ENCODE measurements around the gene IRF2BP1. TPM values are rescaled to one million over a fixed set of nuclear protein-coding genes. Genes with fewer than 3 reads are reported as not detected.

The IRF2BP1 gene
- total RNA-seq, 1 donor from 2014 or later, result 33.8 TPM

DNA sequence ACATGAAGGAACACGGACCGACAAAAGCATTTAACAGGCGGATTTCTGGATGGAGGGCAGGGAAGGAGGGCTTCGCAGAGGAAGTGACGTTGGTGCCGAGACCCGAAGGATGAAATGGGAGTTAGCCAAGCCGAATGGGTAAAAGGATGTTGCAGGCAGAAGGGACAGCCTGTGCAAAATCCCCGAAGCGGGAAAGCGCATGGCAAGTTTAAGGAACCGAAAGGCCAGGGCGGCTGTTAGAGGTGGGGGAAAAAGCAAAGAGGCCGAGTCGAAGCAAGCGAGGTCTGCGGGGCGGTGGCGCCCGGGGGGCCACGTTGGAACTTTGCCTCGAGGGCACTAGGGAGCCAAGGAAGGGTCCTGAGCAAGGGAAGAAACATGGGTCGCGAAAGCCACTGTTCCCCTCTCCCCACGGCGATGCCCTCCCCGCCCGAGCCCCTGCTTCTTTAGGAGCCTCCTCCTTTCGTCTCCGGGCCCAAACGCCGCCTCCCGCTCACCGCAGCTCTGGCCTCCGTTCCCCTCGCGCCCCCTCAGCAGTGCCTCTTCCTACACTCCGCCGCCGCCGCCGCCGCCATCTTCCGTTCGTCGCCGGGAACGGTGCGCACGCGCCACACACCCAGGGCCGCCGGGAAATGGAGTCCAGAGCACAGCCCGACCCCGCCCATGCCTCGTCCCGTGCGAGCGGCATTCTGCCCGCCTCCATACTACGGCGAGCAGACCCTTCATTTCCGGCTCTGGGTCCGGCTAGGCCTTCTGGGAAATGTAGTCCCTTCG is 23.2 kb downstream of the IRF2BP1 start, which contains the start of gene SYMPK:
SYMPK (minus strand) TSS at position 584 of the 771 bp plus-strand sequence. CDS start 8,652 bp downstream, outside the sequence.
- peaks cover 10% of the 10 kb centered on the region for H3K4me1 Mint-ChIP-seq
- TF ChIP-seq, protein P1, sequence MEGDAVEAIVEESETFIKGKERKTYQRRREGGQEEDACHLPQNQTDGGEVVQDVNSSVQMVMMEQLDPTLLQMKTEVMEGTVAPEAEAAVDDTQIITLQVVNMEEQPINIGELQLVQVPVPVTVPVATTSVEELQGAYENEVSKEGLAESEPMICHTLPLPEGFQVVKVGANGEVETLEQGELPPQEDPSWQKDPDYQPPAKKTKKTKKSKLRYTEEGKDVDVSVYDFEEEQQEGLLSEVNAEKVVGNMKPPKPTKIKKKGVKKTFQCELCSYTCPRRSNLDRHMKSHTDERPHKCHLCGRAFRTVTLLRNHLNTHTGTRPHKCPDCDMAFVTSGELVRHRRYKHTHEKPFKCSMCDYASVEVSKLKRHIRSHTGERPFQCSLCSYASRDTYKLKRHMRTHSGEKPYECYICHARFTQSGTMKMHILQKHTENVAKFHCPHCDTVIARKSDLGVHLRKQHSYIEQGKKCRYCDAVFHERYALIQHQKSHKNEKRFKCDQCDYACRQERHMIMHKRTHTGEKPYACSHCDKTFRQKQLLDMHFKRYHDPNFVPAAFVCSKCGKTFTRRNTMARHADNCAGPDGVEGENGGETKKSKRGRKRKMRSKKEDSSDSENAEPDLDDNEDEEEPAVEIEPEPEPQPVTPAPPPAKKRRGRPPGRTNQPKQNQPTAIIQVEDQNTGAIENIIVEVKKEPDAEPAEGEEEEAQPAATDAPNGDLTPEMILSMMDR (IDR thresholded peaks at IDR 0.05; ENCODE audit: unreplicated experiment), result no peak
- H3K27me3 Mint-ChIP-seq (ENCODE audit: low read depth), result peaks cover 45% of the 10 kb centered on the region
- peak; percentile 98 for DNase-seq (ENCODE audit: low spot score in 2 of 2, unreplicated experiment in 2 of 2)
- peak within 1 kb of the TSS; percentile 99 for H3K27ac Mint-ChIP-seq
- H3K36me3 Mint-ChIP-seq, result peaks cover 11% of the 10 kb centered on the region
- H3K9me3 Mint-ChIP-seq, result no peaks in the 10 kb centered on the region
- H3K4me3 Mint-ChIP-seq, result peak within 1 kb of the TSS; percentile 95

DNA sequence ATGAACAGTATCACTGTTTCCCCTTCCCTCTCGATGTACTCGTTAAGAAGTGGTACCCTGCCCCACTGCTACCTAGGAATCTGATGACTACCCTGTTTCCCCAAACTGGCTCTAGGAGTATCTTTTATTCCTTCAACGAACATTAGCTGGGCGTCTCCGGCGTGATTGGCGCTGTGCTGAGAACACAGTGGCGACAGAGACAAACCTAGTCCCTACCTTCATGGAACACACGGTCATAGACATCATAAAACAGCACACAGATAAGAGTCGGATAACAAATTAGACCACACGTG is 23.7 kb downstream of the IRF2BP1 start:
- Mint-ChIP-seq H3K27me3 (ENCODE audit: low read depth) (peaks cover 40% of the 10 kb centered on the region), H3K27ac (peak overlapping the region; percentile 99), H3K9me3 (no peaks in the 10 kb centered on the region), H3K4me1 (peaks cover 10% of the 10 kb centered on the region), H3K36me3 (peaks cover 11% of the 10 kb centered on the region), H3K4me3 (peak overlapping the region; percentile 95)
- no peak for DNase-seq (ENCODE audit: low spot score in 2 of 2, unreplicated experiment in 2 of 2)
- TF ChIP-seq, protein P1 (IDR thresholded peaks at IDR 0.05; ENCODE audit: unreplicated experiment), result no peak

DNA sequence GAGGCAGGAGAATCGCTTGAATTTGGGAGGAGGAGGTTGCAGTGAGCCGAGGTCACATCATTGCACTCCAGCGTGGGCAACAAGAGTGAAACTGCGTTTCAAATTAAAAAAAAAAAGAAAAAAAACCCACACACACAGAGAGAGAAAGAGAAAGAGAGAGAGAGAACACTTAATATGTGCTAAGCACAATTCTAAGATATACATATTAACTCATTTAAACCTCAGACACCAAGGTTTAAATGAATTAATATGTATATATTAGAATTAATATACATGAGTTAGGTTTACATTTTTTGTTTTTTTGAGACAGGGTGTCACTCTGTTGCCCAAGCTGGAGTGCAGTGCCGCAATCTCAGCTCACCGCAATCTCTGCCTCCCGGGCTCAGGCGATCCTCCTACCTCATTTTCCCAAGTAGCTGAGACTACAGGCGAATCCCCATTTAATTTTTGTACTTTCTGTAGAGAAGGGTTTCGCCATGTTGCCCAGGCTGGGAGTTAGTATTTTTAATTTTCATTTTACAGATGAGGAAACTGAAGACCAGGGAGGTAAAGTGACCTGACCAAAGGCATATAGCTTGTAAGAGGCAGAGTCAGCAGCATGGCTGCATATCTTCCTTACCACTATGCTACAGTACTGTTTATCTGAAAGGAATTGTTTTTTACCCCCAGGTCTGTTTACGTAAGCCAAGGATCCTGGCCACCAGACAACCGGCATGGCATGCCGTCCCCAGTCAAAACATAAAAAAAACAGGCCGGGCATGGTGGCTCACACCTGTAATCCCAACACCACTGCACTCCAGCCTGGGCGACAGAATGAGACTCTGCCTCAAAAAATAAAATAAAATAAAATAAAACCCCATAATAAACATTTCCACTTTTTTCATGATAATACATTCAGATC is 25.3 kb downstream of the IRF2BP1 start:
- Mint-ChIP-seq H3K27ac (no peak overlapping the region), H3K9me3 (no peaks in the 10 kb centered on the region), H3K4me3 (peak overlapping the region; percentile 30), H3K4me1 (peaks cover 10% of the 10 kb centered on the region), H3K27me3 (ENCODE audit: low read depth) (peaks cover 24% of the 10 kb centered on the region), H3K36me3 (peaks cover 13% of the 10 kb centered on the region)
- no peak for DNase-seq (ENCODE audit: low spot score in 2 of 2, unreplicated experiment in 2 of 2)
- TF ChIP-seq, protein P1 (IDR thresholded peaks at IDR 0.05; ENCODE audit: unreplicated experiment), result no peak

DNA sequence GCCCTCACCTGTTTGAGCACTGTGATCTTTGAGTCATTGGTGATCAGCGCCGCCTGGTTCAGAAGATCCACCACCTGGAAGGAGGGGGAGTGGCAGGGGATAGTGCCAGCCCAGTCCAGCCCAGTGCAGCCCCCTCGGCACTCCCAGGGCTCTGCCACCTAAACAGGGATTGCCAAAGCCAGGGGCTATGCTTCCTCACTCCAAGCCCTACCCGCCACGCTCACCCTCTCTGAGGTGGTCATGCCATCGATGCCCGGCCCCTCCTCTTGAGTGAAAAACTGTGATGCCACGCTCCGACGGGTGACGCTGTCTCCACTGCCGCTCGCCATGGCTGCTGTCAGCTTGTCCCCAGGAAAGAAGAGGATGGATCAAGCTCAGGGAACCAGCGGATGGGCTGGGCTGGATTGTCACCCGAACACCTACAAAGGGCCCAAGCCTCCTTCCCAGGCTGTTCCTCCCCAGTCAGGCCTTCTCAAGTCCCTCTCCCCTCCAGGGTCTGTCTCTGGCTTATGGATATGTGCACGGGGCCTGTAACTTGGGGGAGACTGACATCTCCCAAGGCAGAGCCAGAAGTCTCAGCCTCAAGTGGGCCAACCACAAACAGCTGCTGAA is 31.7 kb downstream of the IRF2BP1 start:
- H3K36me3 Mint-ChIP-seq, result peaks cover 36% of the 10 kb centered on the region
- H3K9me3 Mint-ChIP-seq, result no peaks in the 10 kb centered on the region

DNA sequence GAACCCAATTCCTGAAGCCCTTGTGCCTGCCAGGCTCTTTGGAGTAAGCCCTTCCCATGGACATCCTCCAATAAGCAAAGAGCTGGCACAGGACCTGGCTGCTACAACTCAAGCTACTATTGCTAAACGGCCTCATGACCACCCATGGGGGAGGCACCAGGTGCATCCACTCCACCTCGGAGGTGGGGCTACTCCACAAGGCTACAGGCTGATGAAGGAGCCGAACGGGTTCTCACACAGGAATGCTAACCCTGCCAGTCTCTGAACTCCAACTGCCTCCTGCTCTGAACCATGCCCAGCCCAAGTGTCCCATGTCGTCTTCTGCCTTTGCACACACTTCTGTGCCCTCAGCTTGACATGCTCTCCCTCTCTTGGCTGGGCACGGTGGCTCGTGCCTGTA is 33.0 kb downstream of the IRF2BP1 start:
- TF ChIP-seq, protein P1 (IDR thresholded peaks at IDR 0.05; ENCODE audit: unreplicated experiment), result no peak
- H3K27me3 Mint-ChIP-seq (ENCODE audit: low read depth), result no peaks in the 10 kb centered on the region
- no peaks in the 10 kb centered on the region for H3K9me3 Mint-ChIP-seq
- H3K4me3 Mint-ChIP-seq, result no peak overlapping the region
- DNase-seq (ENCODE audit: low spot score in 2 of 2, unreplicated experiment in 2 of 2), result no peak
- H3K4me1 Mint-ChIP-seq, result no peaks in the 10 kb centered on the region
- H3K27ac Mint-ChIP-seq, result no peak overlapping the region
- H3K36me3 Mint-ChIP-seq, result peaks cover 28% of the 10 kb centered on the region

More for the DNA sequence above, 31.7 kb downstream of the IRF2BP1 start:
- Mint-ChIP-seq H3K4me3 (no peak overlapping the region), H3K4me1 (no peaks in the 10 kb centered on the region), H3K27ac (no peak overlapping the region), H3K27me3 (ENCODE audit: low read depth) (no peaks in the 10 kb centered on the region)
- DNase-seq (ENCODE audit: low spot score in 2 of 2, unreplicated experiment in 2 of 2), result no peak
- TF ChIP-seq, protein P1 (IDR thresholded peaks at IDR 0.05; ENCODE audit: unreplicated experiment), result no peak
